Stomach (tissue), 9 donors: ENCODE measurements around the gene RSRC1. TPM values are rescaled to one million over a fixed set of nuclear protein-coding genes. Genes with fewer than 3 reads are reported as not detected.
A peak's percentile ranks its signal among the peaks of the same experiment; 100 is the strongest.
"Not testable (repeated sequence)": the region's sequence is repeated elsewhere in the genome, so short reads cannot be mapped to it uniquely, and the experiment has no call there.

Source experiments
- DNase-seq, 2 donors: peaks; one replicate each; pipeline versions ENCODE4 v3.0.0 to v3.0.0-alpha.2; 2013 to 2019
- H3K27ac ChIP-seq, 5 donors: fragments of 200-600 bp in 4 of 5; sonication (generic) in 4 of 5; one replicate each; pipeline ENCODE4 v1.5.1; 2013 to 2019; ENCODE audit warnings: mild to moderate bottlenecking in 1 of 5, moderate library complexity in 1 of 5
- H3K27me3 ChIP-seq, 3 donors: fragments of 200-600 bp; sonication (generic); one replicate each; pipeline ENCODE4 v1.5.1; 2017 to 2019; ENCODE audit warnings: mixed run types in 1 of 3
- H3K36me3 ChIP-seq, 4 donors: fragments of 200-600 bp; sonication (generic); 1 replicate in 3 of 4; 2 replicates in 1 of 4; pipeline ENCODE4 v1.5.1; 2016 to 2019
- H3K4me1 ChIP-seq, 4 donors: fragments of 200-600 bp; sonication (generic); one replicate each; pipeline ENCODE4 v1.5.1; 2016 to 2019
- H3K4me3 ChIP-seq, 4 donors: fragments of 200-600 bp; sonication (generic) in 3 of 4; one replicate each; pipeline ENCODE4 v1.5.1; 2016 to 2019; ENCODE audit warnings: mild to moderate bottlenecking in 1 of 4
- H3K9me3 ChIP-seq, 4 donors: fragments of 200-600 bp; sonication (generic); one replicate each; pipeline ENCODE4 v1.5.1; 2016 to 2019
- EP300 ChIP-seq: sonication (generic); formaldehyde crosslinking; IDR thresholded peaks from one replicate; pipeline ENCODE4 v1.6.1; 2017; ENCODE audit warnings: antibody characterized with exemption
- POLR2A ChIP-seq, 4 donors: fragments of 450-650 bp; IDR thresholded peaks; one replicate each; pipeline ENCODE4 v1.6.1; 2016; ENCODE audit warnings: antibody characterized with exemption in 4 of 4, control low read depth in 2 of 4, mild to moderate bottlenecking in 1 of 4, moderate library complexity in 1 of 4
- POLR2AphosphoS5 ChIP-seq, 3 donors: sonication (generic); formaldehyde crosslinking; IDR thresholded peaks; one replicate each; pipeline ENCODE4 v1.6.1; 2016; ENCODE audit warnings: antibody characterized with exemption in 3 of 3
- WGBS, 5 donors: extraction: QIAGEN DNeasy Blood & Tissue Kit in 3 of 5; methylation state at CpG; one replicate each; pipeline versions ENCODE4 v1.1.5 to v1.1.7; 2013 to 2018; 5-methylcytosine and 5-hydroxymethylcytosine counted together
- intact Hi-C: fragments of 100-400 bp; cut with DNase I; formaldehyde crosslinking; loops from one replicate; pipeline ENCODE4 v1.15.1; 2023; ENCODE audit warnings: low total_unique reads
- polyA plus RNA-seq, 3 donors: library from polyadenylated mRNA; stranded (reverse); fragments of 200-250 nt; gene quantifications; one replicate each; pipeline ENCODE4 v1.2.3, GENCODE V29; 2013
- total RNA-seq, 5 donors: library from RNA; depleted of rRNA; stranded (reverse); fragments of >200 nt; gene quantifications; one replicate each; pipeline versions ENCODE4 v1.1.0 to v1.2.3, GENCODE V29; 2014 to 2016
- TF ChIP-seq, protein P1 (sequence below), 7 experiments: fragments of 450-650 bp in 4 of 7; fragments of 200-600 bp in 3 of 7; sonication (generic) in 3 of 7; IDR thresholded peaks; one replicate each; pipeline ENCODE4 v1.5.1; 2016 to 2019; ENCODE audit warnings: antibody characterized with exemption in 7 of 7, control low read depth in 2 of 7, mild to moderate bottlenecking in 1 of 7
- donor health status: healthy with polysubstance abuse.
- donor health status: Bipolar disorder and iron deficiency.
- donor health status: healthy.

Gene RSRC1
- total and polyA plus RNA-seq, 8 donors: 1.7 to 502 (median 12.0) TPM

- Histone ChIP-seq H3K4me3 (no peak overlapping the region), H3K4me1 (no peaks in the 10 kb centered on the region), H3K27me3 (no peaks in the 10 kb centered on the region), H3K36me3 (no peaks in the 10 kb centered on the region), H3K27ac (no peak overlapping the region), H3K9me3 (no peaks in the 10 kb centered on the region)
- TF ChIP-seq EP300 (no peak), POLR2AphosphoS5 (IDR thresholded peaks at IDR 0.05) (no peak), POLR2A (IDR thresholded peaks at IDR 0.05) (no peak)
- TF ChIP-seq, protein P1, sequence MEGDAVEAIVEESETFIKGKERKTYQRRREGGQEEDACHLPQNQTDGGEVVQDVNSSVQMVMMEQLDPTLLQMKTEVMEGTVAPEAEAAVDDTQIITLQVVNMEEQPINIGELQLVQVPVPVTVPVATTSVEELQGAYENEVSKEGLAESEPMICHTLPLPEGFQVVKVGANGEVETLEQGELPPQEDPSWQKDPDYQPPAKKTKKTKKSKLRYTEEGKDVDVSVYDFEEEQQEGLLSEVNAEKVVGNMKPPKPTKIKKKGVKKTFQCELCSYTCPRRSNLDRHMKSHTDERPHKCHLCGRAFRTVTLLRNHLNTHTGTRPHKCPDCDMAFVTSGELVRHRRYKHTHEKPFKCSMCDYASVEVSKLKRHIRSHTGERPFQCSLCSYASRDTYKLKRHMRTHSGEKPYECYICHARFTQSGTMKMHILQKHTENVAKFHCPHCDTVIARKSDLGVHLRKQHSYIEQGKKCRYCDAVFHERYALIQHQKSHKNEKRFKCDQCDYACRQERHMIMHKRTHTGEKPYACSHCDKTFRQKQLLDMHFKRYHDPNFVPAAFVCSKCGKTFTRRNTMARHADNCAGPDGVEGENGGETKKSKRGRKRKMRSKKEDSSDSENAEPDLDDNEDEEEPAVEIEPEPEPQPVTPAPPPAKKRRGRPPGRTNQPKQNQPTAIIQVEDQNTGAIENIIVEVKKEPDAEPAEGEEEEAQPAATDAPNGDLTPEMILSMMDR (IDR thresholded peaks at IDR 0.05): no peak
- WGBS, 5 donors: 92 to 99% (median 96%) methylated on average over 6 of the region's 6 CpGs
- intact Hi-C loops: no loop called here
- DNase-seq: no peak
Measured at GRCh38 chr3:158314426-158315357, 204.8 kb downstream of the RSRC1 start.

- H3K27ac ChIP-seq, H3K9me3 ChIP-seq, H3K36me3 ChIP-seq, H3K27me3 ChIP-seq, H3K4me1 ChIP-seq, intact Hi-C loops: not testable (repeated sequence)
- H3K4me3 ChIP-seq: peak overlapping the region in 3 of 4 donors; percentile 13 to 26 (median 15)
- peak in 1 of 2 donors; percentile 29 for DNase-seq
- 30 to 43% (median 38%) methylated on average over 19 to 21 of the region's 21 CpGs for WGBS, 5 donors
Measured at GRCh38 chr3:158329696-158330441, 220.0 kb downstream of the RSRC1 start.

DNA sequence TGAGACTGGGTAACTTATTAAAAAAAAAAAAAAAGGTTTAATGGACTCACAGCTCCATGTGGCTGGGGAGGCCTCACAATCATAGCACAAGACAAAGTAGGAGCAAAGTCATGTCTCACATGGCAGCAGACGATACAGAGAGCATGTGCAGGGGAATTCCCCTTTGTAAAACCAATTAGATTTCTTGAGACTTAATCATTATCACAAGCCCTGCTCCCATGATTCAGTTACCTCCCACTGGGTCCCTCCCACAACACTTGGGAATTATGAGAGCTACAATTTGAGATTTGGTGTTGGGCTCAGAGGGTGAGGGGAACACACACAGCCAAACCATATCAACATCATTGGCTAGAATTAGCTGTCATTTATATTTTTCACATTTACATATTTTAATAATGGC, 221.0 kb downstream of the RSRC1 start:
- H3K27ac ChIP-seq: no peak overlapping the region
- TF ChIP-seq POLR2A (IDR thresholded peaks at IDR 0.05) (no peak), EP300 (no peak), POLR2AphosphoS5 (IDR thresholded peaks at IDR 0.05) (no peak)
- TF ChIP-seq, protein P1 (IDR thresholded peaks at IDR 0.05): no peak
- H3K4me3 ChIP-seq: no peak overlapping the region
- no peaks in the 10 kb centered on the region for H3K9me3 ChIP-seq
- intact Hi-C loops: no loop called here
- no peaks in the 10 kb centered on the region for H3K27me3 ChIP-seq
- H3K4me1 ChIP-seq: peaks cover 0 to 7% (median 0%) of the 10 kb centered on the region in 4 donors
- 52 to 82% (median 68%) methylated on average over 1 of the region's 1 CpG for WGBS, 5 donors
- no peaks in the 10 kb centered on the region for H3K36me3 ChIP-seq
- no peak for DNase-seq

DNA sequence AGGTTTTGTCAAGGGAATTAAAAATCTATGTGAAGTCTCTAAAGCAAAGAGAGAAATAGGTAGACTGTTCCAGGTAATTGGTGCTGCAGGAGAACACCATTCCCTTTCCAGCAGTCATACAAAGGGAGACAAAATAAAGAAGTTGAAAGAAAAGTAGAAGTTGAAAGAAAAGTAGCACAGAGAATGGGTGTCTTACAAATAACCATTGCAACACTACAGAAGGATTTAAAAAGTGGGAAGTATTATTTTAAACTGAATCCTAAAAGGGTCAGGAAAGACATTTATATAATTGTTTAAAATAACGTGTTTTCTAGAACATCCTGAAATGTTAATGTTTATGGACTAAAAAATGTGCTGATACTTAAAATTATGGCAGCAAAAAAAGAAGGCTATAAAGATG, 223.8 kb downstream of the RSRC1 start:
- DNase-seq: no peak
- H3K36me3 ChIP-seq: no peaks in the 10 kb centered on the region
- TF ChIP-seq POLR2A (IDR thresholded peaks at IDR 0.05): no peak
- TF ChIP-seq, protein P1 (IDR thresholded peaks at IDR 0.05): no peak
- TF ChIP-seq POLR2AphosphoS5 (IDR thresholded peaks at IDR 0.05): no peak
- no peaks in the 10 kb centered on the region for H3K27me3 ChIP-seq
- 67 to 90% (median 76%) methylated on average over 1 of the region's 1 CpG for WGBS, 5 donors
- H3K4me1 ChIP-seq: peaks cover 0 to 7% (median 0%) of the 10 kb centered on the region in 4 donors
- no peak overlapping the region for H3K4me3 ChIP-seq
- no peaks in the 10 kb centered on the region for H3K9me3 ChIP-seq
- intact Hi-C loops: no loop called here
- H3K27ac ChIP-seq: no peak overlapping the region
